Fibroblast of peridontal ligament (primary cell): ENCODE measurements around the gene KRTAP10-9.
"Not testable (repeated sequence)": the region's sequence is repeated elsewhere in the genome, so short reads cannot be mapped to it uniquely, and the experiment has no call there.

Experiments used
- DNase-seq: peaks from one replicate; pipeline ENCODE4 v3.0.0-alpha.2; 2010; ENCODE audit errors: extremely low read depth

The KRTAP10-9 gene

DNA sequence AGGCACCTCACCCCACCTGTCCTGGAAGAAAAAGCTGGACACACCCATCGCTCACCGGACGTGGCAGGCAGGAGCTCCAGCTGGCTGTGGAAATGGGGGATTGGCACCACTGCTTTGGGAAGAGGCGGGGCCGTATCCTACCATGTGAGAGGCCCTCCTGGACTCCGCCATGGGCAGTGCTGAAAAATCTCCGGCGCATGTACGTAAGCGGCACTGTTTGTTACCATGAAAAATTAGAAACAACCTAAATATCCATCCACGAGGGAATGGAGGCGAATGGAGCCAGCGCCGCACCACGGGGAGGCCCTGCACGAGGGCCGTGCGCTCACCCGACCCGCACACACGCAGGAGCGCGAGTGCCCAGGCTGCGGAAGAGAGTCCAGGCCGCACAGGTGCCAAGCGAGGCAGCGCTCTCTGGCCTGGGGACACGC lies 11.9 kb upstream of the KRTAP10-9 start:
- DNase-seq = no peak

DNA sequence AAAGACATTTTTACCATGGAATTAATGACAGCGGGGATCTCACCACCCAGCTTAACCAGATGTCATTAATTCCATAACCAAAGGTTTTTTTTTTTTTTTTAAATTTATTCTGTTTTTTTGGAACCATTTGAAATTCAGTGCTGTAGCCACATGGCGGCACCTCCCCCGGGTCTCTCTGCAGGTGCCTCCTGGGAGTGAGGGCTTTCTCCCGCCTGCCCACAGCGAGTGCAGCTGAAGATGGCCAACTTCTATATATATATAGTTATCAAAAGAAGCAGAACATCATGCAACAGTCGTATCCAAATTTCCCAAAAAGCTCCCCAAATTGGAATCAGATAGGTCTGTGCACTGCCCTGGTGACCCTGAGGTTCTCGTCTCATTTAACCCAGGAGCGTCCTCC lies 11.4 kb upstream of the KRTAP10-9 start:
- no peak for DNase-seq

DNA sequence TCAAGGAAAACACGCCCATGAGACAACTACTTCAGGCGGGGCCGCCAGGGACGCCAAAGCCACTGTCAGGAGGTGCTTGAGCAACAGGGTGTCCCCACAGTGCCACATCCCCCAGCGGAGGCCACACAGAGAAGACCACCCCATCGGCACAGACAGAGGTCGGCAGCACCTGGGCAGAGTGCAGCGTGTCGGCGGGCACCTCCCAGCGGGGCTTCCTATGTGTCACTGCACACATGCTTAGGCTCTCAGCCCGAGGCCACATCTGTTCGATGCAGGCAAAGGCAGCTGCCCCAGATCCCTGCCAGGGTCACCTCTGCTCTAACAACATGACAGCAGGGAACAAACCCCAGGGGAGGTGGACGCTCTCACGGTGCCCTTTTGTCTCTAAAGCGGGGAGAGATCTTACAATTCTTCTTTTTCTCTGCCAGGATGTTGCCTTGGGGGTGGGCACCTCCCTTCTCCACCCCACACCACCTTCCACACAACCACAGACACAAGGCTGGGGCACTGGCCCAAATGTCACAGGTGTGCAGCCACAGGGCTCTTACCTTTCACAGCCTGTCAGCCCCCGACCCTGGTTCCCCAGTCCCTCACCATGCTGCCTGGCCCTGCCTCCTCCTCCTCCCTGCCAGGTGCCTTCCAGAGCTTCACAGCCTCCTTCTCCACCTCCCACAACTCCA lies 10.8 kb upstream of the KRTAP10-9 start:
- DNase-seq = no peak

DNA sequence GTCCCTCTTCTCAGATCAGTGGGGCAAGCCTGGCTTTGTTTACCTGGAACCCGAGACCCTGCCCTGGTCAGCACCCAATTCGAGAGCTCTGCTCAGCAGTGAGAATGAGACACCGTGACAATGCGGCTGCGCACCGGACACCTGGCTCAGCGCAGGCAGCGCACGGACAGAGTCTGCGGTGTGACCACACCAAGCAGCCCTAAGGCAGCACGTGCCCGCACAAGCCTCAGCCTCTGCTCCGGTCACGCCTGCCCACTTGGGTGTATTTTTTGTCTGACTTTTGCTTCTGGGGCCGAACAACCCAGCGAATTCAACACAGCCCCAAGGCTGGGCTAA lies 10.3 kb upstream of the KRTAP10-9 start:
- DNase-seq = no peak

DNA sequence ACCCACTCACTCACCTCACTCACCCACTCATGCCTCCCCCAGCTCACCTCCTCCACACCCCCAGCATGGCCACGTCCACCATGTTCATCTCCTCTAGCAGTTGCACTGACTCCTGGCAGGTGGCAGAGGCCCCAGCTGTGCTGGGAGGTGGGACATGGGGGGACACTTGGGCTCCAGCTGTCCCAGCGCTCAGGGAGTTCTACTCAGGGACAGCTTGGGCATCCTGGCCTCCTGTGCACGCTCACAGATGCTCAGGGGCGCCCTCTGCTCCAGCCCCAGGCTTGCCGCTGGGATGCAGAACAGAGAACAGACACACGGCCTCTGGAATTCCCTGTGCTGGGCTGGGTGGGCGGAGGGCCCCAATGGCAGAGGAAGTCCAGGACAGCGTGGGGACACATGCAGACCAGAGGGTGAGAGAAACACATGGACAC lies 9.8 kb upstream of the KRTAP10-9 start:
- no peak for DNase-seq

DNA sequence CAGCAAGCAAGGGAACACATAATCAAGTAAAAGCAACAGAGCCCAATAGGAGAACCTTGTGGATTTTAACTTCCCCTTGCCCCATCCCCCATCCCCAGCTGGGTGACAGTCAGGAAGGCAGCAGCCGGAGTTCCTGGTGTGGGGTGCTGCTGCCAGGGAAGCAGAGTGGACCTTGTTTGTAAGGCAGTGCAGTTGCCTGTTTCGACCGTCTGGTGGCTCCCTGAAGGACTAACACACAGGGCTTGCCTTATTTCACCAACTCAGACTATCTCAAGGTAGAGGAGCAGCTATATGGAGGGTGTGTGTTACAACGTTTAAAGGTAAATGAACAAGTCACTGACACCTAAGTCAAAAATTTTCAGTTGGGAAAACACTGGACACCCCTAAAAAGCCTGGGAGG lies 8.4 kb upstream of the KRTAP10-9 start:
- DNase-seq = no peak

DNA sequence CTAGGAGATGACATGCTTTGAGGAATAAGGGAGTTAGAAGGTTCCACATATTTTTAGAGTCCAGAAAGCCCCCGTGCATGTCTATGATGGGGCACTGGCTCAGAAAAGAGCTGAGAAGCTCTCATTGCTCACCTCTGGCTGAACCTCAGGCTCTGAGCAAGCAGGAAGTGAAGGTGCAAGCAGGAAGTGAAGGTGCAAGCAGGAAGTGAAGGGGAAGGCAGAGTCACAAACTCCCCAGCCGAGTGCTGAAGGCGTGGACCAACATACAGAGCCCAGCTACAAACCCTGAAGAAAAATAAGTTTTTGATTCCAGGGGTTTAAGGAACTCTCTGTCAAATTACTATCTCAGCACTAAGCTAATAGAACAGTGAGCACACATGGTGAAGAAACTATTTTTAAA lies 8.0 kb upstream of the KRTAP10-9 start:
- DNase-seq = no peak

DNA sequence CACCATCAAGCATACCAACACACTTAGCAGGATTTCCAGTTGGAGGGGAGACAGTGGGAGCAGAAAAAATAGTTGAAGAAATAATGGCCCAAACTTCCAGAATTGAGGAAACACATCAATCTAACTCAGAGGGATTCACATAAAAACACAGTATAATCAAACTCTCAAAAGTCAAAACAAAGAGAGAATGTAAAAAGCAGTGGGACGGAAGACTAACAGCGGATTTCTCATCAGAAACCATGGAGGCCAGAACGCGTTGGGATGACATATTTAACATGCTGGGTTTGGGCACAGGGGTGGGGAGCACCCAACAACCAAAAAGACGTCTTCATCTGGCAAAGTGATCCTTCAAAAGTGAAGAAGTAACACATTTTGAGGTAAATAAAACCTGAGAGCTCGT lies 7.0 kb upstream of the KRTAP10-9 start:
- no peak for DNase-seq

DNA sequence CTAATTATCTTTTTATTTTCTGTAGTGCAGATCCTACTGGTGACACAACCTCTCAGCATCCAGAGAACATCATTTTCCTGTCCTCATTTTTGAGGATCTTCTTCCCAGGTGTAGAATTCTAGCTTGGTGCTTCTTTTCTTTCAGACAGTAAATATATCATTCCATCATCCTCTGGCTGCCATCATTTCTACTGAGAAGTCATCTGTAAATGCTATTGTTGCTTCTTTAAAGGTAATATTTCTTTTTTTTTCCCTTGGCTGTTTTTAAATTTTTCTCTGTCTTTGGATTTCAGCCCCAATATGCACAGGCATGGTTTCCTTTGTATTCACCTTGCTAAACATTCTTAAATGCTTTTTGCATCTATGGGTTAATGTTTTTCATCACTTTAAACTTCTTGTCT lies 3.3 kb upstream of the KRTAP10-9 start:
- DNase-seq = no peak

DNA sequence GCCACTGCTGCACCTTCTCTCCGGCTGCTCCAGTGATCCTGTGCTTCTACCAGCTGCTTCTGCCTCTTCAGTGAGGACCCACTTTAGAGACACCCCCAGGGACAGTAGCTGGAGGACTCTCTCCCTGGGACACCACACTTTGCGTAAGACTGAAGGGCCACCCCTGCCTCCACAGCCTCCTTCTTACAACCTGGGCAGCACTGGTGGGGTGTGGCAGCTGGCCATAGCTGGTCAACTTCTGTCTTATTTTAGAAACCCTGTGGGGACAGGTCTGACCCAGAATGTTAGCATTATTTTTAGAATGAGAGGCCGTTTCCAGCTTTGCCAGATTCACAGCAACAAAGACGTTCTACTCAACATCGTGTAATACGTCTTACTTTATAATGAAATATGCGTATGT lies 1.1 kb upstream of the KRTAP10-9 start:
- DNase-seq = no peak

DNA sequence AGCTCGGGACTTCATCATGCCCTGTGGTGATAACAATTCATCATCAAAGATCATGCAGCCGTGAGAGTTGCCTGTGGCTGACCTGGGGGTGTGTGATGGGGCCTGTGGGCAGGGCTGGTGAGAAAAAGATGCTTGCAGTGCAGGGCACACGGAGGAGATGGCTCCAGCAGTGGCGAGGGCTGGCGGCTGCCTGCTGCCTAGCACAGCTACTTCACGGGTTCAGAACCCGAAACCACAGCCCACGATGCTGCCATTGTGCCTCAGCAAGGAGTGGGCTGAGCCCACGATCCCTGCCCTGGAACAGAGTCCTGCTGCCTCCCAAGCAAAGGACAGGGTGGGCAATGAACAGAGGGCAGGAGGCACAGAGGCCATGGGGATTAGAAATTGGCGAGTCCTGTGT lies 631 bp upstream of the KRTAP10-9 start:
- DNase-seq = no peak

DNA sequence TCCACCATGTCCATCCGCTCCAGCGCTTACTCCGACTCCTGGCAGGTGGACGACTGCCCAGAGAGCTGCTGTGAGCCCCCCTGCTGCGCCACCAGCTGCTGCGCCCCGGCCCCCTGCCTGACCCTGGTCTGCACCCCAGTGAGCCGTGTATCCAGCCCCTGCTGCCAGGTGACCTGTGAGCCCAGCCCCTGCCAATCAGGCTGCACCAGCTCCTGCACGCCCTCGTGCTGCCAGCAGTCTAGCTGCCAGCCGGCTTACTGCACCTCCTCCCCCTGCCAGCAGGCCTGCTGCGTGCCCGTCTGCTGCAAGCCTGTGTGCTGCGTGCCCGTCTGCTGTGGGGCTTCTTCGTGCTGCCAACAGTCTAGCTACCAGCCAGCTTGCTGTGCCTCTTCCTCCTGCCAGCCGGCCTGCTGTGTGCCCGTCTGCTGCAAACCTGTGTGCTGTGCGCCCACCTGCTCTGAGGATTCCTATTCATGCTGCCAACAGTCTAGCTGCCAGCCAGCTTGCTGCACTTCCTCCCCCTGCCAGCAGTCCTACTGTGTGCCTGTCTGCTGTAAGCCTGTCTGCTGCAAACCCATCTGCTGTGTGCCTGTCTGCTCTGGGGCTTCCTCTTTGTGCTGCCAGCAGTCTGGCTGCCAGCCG lies 409 bp downstream of the KRTAP10-9 start:
- DNase-seq = not testable (repeated sequence)

DNA sequence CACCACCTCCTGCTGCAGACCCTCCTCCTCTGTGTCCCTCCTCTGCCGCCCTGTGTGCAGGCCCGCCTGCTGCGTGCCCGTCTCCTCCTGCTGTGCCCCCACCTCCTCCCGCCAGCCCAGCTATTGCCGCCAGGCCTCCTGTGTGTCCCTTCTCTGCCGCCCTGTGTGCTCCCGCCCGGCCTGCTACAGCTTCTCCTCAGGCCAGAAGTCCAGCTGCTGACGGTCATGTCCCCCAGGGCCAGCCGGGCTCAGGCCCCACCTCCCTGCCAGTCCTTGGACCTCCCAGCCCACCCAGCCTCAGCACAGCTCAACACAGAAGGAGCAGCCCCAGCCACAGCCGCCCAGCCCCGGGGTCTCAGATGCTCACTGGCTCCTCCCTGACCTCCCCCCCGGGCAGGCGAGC lies 939 bp downstream of the KRTAP10-9 start:
- DNase-seq = not testable (repeated sequence)

DNA sequence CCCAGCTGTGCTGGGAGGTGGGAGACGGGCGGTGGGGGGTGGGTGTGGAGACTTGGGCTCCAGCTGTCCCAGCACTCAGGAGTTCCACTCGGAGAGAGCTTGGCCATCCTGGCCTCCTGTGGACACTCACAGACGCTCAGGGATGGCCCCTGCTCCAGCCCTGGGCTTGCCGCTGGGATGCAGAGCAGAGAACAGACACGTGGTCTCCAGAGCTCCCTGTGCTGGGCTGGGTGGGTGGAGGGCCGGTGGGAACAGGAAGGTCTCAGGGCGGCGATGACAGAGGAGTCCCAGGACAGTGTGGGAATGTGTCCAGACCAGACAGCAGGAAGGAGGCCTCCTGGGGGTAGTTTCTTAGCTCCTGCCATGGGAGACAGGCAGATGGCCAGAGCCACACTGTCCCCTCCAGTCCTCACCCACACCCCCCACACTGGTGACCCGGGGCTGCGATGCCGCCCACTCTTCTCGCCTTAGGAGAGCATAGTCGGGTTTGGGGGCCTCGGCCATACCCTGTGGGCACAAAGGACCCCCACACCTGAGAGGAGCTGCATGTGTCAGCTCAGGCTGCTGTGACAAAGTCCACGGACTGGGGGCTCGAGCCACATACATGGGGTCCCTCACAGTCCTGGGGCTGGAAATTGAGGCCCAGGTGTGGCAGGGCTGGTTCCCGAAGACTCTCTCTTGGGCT lies 2.0 kb downstream of the KRTAP10-9 start:
- DNase-seq = no peak

DNA sequence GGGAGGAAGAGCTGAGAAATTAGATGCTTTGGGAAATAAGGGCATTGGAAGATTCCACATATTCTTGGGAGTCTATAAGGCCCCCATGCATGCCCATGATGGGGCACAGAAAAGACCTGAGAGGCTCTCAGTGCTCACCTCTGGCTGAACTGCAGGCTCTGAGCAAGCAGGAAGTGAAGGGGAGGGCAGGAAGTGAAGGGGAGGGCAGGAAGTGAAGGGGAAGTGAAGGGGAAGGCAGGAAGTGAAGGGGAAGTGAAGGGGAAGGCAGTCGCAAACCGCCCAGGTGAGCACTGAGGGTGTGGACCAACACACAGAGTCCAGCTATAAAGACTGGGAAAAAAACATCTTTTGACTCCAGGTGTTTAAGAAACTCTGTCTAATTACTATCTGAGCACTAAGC lies 3.5 kb downstream of the KRTAP10-9 start:
- DNase-seq = no peak

DNA sequence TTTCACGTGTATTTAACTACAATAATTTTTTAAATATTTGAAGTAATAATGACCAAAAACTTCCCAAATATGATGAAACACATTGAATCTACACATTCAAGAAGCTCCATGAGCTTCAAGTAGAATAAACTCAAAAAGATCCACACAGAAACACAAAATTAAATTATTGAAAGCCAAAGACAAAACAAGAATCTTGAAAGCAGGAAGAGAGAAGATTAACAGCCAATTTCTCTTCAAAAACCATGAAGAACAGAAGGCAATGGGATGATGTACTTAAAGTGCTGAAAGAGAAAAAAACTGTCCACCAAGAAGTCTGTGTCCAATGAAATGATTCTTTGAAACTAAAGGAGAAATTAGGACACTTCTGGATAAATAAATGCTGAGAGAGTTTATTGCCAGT lies 5.2 kb downstream of the KRTAP10-9 start:
- no peak for DNase-seq

DNA sequence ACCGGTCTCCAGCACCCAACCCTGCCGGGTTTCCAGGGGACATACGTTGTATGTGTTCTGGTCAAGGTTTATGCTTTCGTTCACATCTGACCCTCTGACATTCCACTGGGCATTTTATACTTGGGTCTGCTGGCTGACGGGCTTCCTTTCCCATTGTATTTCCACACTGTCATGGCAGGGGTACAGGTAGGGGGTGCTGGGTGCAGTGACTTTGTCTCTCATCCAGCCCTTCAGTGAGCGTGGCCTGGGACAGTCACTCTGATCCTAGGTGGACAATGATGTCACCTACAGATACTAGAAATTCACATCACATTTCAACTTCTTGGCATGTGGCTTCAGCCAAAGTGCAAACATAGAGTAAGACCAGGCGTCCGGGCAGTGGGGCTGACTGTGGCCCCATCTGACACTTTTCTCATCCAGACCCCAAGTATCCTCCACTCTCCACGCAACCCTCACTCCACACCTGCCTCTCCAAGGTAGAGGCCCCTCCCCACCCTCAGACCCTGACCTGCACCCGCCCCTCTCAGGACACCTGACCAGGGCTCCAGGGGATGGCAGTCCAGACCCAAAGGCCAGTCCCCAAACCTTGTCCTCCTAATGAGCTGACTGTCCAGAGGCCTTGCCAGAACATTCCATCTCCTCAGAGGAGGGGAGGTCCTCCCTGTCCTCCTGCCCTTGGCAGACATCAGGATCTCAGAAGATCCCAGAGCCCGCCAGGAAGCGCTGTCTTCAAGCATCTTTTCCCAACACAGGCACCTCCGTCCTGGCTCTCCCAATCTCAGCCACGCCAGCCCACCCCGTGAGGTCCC lies 9.5 kb downstream of the KRTAP10-9 start:
- DNase-seq = no peak

DNA sequence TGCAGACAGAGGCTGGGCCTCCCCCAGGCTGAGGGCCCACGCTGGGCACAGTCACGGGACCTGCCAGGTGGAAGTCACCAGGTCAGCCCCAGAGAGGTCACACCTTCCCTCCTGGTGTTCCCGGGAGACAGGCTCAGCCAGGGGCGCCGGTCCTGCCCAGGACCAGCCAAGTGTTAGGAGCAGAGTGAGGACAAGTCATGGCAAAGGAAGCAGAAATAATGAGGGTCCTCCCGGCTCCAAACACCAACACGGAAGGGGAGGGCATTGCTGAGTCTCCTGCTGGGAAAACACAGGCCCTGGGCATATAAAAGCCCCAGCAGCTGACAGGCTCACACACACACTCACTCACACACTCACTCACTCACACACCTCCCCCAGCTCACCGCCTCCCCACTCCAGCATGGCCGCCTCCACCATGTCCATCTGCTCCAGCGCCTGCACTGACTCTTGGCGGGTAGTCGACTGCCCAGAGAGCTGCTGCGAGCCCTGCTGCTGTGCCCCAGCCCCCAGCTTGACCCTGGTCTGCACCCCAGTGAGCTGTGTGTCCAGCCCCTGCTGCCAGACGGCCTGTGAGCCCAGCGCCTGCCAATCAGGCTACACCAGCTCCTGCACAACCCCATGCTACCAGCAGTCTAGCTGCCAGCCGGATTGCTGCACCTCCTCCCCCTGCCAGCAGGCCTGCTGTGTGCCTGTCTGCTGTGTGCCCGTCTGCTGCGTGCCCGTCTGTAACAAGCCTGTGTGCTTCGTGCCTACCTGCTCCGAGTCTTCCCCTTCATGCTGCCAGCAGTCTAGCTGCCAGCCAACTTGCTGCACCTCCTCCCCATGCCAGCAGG lies 10.3 kb downstream of the KRTAP10-9 start, which contains the start of gene KRTAP10-10:
TSS of gene KRTAP10-10 (plus strand) at position 339 of the 833 bp plus-strand sequence. CDS start at position 401, 62 bp downstream.
- no peak for DNase-seq

DNA sequence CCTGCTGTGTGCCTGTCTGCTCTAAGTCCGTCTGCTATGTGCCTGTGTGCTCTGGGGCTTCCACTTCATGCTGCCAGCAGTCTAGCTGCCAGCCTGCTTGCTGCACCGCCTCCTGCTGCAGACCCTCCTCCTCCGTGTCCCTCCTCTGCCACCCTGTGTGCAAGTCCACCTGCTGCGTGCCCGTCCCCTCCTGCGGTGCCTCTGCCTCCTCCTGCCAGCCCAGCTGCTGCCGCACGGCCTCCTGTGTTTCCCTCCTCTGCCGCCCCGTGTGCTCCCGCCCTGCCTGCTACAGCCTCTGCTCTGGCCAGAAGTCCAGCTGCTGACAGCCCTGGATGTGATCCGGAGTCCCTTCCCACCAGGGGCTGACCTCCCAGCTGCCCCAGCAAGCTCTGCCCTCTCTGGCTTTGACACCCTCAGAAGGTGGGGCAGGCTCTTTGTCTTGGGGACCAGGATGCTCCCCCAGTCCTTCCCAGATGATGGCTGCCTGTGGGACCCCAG lies 11.0 kb downstream of the KRTAP10-9 start:
- DNase-seq = not testable (repeated sequence)

DNA sequence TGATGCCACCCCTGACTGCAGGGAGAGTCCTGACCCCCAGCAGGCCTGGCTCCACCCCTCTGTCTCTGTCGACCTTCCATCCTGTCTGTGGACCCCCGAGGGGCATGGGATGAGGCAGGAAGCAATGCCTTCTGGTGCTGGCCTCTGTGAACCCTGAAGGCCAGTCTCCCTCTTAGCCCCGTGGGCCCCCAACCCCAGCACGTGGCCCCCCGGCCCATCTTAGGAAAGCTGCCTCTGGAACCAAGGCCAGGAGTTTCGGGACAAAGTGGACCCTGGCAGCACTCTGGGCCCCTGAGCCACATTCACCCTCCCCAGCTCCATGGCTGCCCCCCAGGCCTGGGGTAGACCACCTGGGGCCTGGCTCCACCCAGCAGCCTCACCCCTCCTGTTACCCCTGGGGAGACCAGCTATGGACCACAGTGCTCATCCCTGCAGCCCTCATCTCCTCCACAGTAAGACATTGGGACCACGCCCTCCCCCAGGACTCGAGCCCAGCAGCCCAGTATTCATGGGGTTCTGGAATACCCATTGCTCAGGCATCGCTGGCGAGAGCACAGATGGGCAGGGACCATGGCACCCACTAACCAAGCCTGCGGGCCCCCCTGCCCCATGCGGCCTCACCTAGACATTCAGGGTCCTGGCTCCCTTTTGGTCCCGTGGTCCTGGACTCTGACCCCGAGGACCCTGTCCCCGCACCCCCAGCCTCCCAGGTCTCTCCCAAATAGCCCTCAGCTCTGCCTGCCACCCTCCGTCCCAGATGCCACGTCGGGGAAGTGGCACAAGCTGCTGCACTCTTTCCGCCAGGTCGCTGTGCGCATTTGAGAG lies 11.8 kb downstream of the KRTAP10-9 start:
- DNase-seq = not testable (repeated sequence)
